ENCODE measurements around the gene CENPS.

GRCh38 chr1:10479296-10479695 is 49.1 kb downstream of the CENPS start:
- TF ChIP-seq CTCF (IDR thresholded peaks at IDR 0.05) (no peak), POLR2A (IDR thresholded peaks at IDR 0.05) (no peak)
